ENCODE results near the gene MT1B. TPM values are rescaled to one million over a fixed set of nuclear protein-coding genes. Genes with fewer than 3 reads are reported as not detected.
"Not testable (repeated sequence)": the region's sequence is repeated elsewhere in the genome, so short reads cannot be mapped to it uniquely, and the experiment has no call there.

MT1B gene
- total and polyA plus RNA-seq, 2 donors from 2014 or later, result not detected

DNA sequence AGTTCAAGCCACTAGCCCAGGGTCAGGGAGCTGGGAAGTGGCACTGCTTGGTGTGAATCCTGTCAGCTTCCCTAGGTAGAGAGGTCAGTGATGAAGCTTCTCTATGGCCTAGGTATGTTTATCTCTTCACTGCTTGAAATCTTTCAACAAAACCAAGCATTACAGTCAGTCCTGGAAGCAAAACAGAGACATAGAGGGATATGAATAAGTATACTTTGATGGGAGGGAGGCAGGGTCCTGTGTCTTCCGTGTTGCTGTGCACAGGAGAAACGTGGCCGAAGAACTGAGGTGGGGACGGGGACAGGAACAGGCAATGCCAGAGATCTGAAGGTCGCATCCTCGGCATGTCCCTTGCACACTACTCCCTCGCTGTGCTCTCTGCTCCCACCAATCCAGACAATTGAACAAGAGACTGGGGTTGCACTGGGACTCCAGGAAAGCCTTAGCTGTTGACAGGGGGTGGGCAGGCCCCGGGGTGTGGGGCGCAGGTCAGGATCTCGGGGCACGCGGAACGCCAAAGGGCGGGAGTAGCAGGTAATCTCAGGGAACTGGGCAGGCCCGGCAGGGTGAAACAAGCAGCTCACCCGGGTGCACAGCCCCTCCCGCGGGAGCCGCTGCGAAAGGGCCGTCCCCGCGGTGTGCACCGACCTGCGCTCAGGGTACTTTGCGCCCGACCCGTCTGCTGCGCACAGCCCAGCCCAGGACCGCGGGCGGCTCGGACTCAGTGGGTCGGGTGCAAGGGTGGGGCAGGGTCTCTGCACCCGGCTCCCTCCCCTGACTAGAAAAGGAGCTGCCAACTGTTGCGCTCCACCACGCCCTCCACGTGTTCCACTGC is 17.5 kb downstream of the MT1B start, which contains the start of gene MT1H:
Gene MT1H (plus strand): TSS at position 810 of the 835 bp plus-strand sequence. CDS start 71 bp downstream, outside the sequence.
- intact Hi-C loops (cut with DNase I), result no loop called here
- Histone ChIP-seq H3K9ac (ENCODE audit: low read length in 3 of 3) (peak within 1 kb of the TSS in 2 of 3 donors; percentile 28 to 51), H3K36me3 (ENCODE audit: control insufficient read depth in 2 of 3, insufficient read depth in 3 of 3, low read length in 3 of 3) (no peaks in the 10 kb centered on the region), H3K27ac (ENCODE audit: low read depth in 2 of 2, low read length in 2 of 2) (peak within 1 kb of the TSS; percentile 8 to 22), H3K27me3 (ENCODE audit: control insufficient read depth, insufficient read depth, low read length) (peaks cover 61% of the 10 kb centered on the region), H3K9me3 (ENCODE audit: control insufficient read depth in 2 of 3, insufficient read depth in 1 of 3, low read length in 3 of 3) (no peaks in the 10 kb centered on the region), H3K4me1 (ENCODE audit: control insufficient read depth in 2 of 3, insufficient read depth in 2 of 3, low read depth in 1 of 3, low read length in 3 of 3) (peaks cover 0 to 8% (median 0%) of the 10 kb centered on the region in 3 donors), H3K4me3 (ENCODE audit: low read length in 3 of 3) (peak within 1 kb of the TSS in 2 of 3 donors; percentile 71 to 76)
- TF ChIP-seq, protein P1, sequence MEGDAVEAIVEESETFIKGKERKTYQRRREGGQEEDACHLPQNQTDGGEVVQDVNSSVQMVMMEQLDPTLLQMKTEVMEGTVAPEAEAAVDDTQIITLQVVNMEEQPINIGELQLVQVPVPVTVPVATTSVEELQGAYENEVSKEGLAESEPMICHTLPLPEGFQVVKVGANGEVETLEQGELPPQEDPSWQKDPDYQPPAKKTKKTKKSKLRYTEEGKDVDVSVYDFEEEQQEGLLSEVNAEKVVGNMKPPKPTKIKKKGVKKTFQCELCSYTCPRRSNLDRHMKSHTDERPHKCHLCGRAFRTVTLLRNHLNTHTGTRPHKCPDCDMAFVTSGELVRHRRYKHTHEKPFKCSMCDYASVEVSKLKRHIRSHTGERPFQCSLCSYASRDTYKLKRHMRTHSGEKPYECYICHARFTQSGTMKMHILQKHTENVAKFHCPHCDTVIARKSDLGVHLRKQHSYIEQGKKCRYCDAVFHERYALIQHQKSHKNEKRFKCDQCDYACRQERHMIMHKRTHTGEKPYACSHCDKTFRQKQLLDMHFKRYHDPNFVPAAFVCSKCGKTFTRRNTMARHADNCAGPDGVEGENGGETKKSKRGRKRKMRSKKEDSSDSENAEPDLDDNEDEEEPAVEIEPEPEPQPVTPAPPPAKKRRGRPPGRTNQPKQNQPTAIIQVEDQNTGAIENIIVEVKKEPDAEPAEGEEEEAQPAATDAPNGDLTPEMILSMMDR (IDR thresholded peaks at IDR 0.05; ENCODE audit: borderline replicate concordance, extremely low read depth, insufficient read depth), result no peak
- FAIRE-seq (no peak), DNase-seq (no peak)

DNA sequence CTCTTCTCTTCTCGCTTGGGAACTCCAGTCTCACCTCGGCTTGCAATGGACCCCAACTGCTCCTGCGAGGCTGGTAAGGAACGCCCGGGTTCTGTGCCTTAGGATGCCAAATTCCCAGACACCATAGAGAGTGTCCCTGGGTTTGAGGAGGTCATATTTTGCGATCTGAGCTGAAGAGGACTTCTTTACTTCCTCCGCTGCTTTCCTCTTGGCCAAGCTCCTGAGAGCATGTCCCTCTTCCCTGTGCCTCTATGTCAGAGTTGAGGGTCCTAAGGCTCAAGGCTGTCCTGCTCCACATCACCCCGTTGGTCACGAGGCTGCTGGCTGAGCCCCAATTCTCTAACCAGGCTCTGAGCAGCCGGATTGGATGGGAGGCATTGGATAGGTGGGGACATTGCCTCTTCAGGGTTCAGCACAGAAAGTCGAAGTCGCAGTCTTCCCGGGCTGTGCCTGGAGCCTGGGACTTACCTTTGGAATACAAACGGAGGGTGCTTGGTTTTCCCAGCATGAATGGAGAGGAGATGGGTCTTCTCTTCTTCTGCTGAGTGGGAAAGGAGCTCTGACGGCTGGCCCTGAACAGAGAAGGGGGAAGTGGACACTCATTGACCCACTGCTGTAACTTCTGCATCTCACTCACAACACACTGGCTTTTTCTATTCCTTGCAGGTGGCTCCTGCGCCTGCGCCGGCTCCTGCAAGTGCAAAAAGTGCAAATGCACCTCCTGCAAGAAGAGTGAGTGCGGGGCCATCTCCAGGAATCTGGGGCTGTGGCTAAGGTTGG is 18.3 kb downstream of the MT1B start:
- Histone ChIP-seq H3K9me3 (ENCODE audit: control insufficient read depth in 2 of 3, insufficient read depth in 1 of 3, low read length in 3 of 3) (no peaks in the 10 kb centered on the region), H3K27ac (ENCODE audit: low read depth in 2 of 2, low read length in 2 of 2) (no peak overlapping the region), H3K36me3 (ENCODE audit: control insufficient read depth in 2 of 3, insufficient read depth in 3 of 3, low read length in 3 of 3) (no peaks in the 10 kb centered on the region), H3K27me3 (ENCODE audit: control insufficient read depth, insufficient read depth, low read length) (peaks cover 58% of the 10 kb centered on the region), H3K9ac (ENCODE audit: low read length in 3 of 3) (no peak overlapping the region), H3K4me1 (ENCODE audit: control insufficient read depth in 2 of 3, insufficient read depth in 2 of 3, low read depth in 1 of 3, low read length in 3 of 3) (peaks cover 0 to 8% (median 0%) of the 10 kb centered on the region in 3 donors), H3K4me3 (ENCODE audit: low read length in 3 of 3) (peak overlapping the region in 2 of 3 donors; percentile 65 to 76)
- TF ChIP-seq, protein P1 (IDR thresholded peaks at IDR 0.05; ENCODE audit: borderline replicate concordance, extremely low read depth, insufficient read depth), result no peak
- FAIRE-seq, result no peak
- intact Hi-C loops (cut with DNase I), result no loop called here
- no peak for DNase-seq

DNA sequence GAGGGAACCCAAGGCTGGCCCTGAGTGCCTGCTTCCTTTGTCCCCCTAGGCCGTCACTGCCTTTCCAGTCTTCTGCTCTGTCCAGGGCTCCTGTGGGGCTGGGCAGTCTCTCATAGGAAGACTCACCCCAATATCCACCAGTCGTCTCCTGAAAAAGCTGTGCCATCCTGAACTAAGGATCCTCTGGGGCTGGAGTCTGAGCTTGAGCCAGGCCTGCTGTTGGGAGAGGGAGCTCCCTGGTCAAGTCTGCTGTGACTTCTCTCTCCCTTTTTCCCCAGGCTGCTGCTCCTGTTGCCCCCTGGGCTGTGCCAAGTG is 18.9 kb downstream of the MT1B start:
- H3K27ac ChIP-seq (ENCODE audit: low read depth in 2 of 2, low read length in 2 of 2), result peak overlapping the region in 1 of 2 donors; percentile 28
- peaks cover 64% of the 10 kb centered on the region for H3K27me3 ChIP-seq (ENCODE audit: control insufficient read depth, insufficient read depth, low read length)
- H3K4me3 ChIP-seq (ENCODE audit: low read length in 3 of 3), result peak overlapping the region in 2 of 3 donors; percentile 65 to 76
- intact Hi-C loops (cut with DNase I), result no loop called here
- TF ChIP-seq, protein P1 (IDR thresholded peaks at IDR 0.05; ENCODE audit: borderline replicate concordance, extremely low read depth, insufficient read depth), result no peak
- no peaks in the 10 kb centered on the region for H3K9me3 ChIP-seq (ENCODE audit: control insufficient read depth in 2 of 3, insufficient read depth in 1 of 3, low read length in 3 of 3)
- DNase-seq (no peak), FAIRE-seq (no peak)
- no peak overlapping the region for H3K9ac ChIP-seq (ENCODE audit: low read length in 3 of 3)
- H3K36me3 ChIP-seq (ENCODE audit: control insufficient read depth in 2 of 3, insufficient read depth in 3 of 3, low read length in 3 of 3), result no peaks in the 10 kb centered on the region
- peaks cover 0 to 8% (median 0%) of the 10 kb centered on the region in 3 donors for H3K4me1 ChIP-seq (ENCODE audit: control insufficient read depth in 2 of 3, insufficient read depth in 2 of 3, low read depth in 1 of 3, low read length in 3 of 3)

DNA sequence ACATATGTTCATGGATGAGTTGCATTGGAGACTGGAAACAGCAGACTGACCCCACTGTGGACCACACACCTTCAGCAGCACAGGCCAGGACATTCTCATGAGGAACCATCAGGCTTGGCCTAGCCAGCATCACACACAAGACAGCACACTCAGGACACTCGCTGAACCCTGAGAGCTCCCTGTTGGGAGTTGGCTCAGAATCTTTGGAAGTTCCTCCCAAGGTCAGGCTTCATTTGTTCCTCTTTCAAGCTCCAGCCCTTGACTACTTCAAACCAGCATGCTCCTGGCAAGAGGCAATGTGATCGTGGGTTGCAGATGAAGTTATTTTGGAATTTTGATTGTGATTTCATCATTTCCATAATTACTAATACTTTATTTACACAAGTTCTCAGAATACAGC is 20.0 kb downstream of the MT1B start:
- H3K4me3 ChIP-seq (ENCODE audit: low read length in 3 of 3); H3K27ac ChIP-seq (ENCODE audit: low read depth in 2 of 2, low read length in 2 of 2); H3K9ac ChIP-seq (ENCODE audit: low read length in 3 of 3); DNase-seq; FAIRE-seq; H3K36me3 ChIP-seq (ENCODE audit: control insufficient read depth in 2 of 3, insufficient read depth in 3 of 3, low read length in 3 of 3); H3K9me3 ChIP-seq (ENCODE audit: control insufficient read depth in 2 of 3, insufficient read depth in 1 of 3, low read length in 3 of 3); intact Hi-C loops (cut with DNase I); H3K4me1 ChIP-seq (ENCODE audit: control insufficient read depth in 2 of 3, insufficient read depth in 2 of 3, low read depth in 1 of 3, low read length in 3 of 3): not testable (repeated sequence)
- H3K27me3 ChIP-seq (ENCODE audit: control insufficient read depth, insufficient read depth, low read length), result peaks cover 62% of the 10 kb centered on the region

DNA sequence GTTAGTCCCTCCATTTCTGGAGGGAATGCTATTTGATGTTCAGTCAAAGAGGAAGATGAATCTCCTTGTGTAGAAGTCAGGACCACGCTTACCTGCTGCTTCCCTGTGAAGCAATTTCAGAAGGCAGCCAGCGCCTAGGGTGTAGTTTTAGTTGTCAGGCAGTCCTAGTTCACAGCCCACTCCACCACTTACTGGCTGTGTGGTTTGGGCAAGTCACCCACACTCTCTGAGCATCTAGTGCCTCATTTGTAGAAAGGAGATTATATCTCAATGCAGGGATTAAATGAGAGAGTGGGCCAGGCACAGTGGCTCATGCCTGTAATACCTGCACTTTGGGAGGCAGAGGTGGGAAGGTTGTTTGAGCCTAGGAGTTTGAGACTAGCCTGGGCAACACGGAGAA is 20.5 kb downstream of the MT1B start:
- H3K4me1 ChIP-seq (ENCODE audit: control insufficient read depth in 2 of 3, insufficient read depth in 2 of 3, low read depth in 1 of 3, low read length in 3 of 3); H3K27ac ChIP-seq (ENCODE audit: low read depth in 2 of 2, low read length in 2 of 2); H3K4me3 ChIP-seq (ENCODE audit: low read length in 3 of 3); H3K9me3 ChIP-seq (ENCODE audit: control insufficient read depth in 2 of 3, insufficient read depth in 1 of 3, low read length in 3 of 3); intact Hi-C loops (cut with DNase I); DNase-seq; FAIRE-seq; H3K9ac ChIP-seq (ENCODE audit: low read length in 3 of 3); H3K36me3 ChIP-seq (ENCODE audit: control insufficient read depth in 2 of 3, insufficient read depth in 3 of 3, low read length in 3 of 3): not testable (repeated sequence)
- peaks cover 57% of the 10 kb centered on the region for H3K27me3 ChIP-seq (ENCODE audit: control insufficient read depth, insufficient read depth, low read length)

All from kidney (tissue), 14 donors.